ENCODE data around the gene PLPPR1.
"Not testable (repeated sequence)": the region's sequence is repeated elsewhere in the genome, so short reads cannot be mapped to it uniquely, and the experiment has no call there.

Gene PLPPR1

GRCh38 chr9:101028346-101029314 lies at the start of gene PLPPR1:
TSS of gene PLPPR1 (plus strand) at chr9:101028727.
- no peak for DNase-seq

- no peak for DNase-seq
Measured at GRCh38 chr9:100989731-100990130, 38.8 kb upstream of the PLPPR1 start.

DNA sequence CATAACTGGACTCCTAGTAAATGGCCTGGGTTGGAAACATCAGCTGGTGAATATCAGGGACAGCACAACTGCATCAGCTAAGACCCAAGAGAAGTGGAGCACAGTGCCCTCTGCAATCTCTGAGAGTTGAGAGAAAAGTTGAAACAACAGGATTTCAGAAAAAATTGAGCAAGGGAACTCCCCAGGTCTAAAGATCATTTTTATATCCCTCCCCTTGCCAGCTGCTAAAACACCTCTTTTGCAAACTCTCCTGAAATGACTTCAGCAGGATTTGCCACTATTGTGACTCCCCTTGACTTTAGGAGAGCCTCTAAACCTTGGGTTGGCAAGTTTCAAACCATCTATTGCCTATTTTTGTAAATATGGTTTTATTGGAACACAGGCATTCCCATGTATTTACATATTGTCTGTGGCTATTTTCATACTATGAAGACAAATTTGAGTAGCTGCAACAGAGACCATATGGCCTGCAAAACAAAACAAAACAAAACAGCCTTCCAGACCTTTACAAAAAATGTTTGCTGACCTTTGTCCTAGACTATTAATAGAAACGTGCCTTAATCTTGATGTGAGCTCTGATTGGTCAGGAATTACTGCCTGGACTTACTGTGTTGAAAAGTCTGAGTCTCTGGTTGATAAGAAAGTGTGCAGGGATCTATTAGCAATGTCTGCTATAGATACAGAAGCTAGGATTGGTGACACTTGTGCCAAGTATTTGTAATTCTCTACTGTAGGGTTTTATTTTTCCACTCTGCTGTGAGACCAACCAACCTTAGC lies 37.7 kb upstream of the PLPPR1 start:
- no peak for DNase-seq

- DNase-seq = no peak
Measured at GRCh38 chr9:100992632-100993031, 35.9 kb upstream of the PLPPR1 start.

DNA sequence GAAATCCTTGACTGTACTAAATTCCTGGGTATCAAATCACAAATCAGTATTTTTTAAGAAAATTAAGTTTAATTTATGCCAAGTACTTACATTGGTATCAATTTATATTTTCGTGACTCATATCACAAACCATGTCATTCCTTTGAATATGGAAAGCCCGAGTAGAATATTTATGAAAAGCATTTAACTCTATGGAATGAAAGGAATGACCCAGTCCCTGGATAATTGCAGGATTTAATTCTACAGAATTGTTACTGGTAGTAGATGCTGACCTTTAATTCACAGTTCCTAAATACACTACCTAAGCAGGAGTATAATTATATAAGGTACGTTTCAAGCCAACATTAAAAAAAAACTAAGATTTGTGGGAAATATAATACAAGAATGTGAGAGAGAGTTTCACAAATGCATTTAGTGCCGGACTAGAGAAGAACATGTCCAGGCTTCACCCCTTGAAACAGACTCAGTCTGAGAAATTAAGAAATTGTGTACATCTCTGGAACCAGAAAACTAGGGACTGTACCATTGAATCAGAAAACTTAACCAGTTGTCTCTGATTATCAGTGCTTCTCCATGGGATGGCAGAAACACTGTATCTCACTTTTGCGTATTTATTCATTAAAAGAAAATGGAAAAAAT lies 28.5 kb upstream of the PLPPR1 start:
- no peak for DNase-seq

DNA sequence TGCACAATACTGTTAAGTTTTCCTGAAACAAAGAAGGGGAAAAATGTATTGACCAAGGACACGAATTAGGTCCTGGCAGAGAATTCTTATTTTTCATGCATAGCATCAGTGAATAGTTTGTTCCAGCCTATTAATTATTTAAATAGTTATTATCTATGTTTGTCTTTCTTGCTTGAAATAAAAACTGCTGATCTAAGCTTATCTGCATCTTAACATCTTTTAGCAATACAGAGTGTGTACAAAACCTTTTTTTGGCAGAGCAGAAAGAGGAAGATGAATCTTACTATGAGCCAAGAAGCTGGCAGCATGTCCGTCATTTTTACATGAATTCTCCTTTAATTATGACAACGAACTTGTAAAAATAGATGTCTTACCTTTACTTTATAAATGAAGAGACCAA lies 23.3 kb upstream of the PLPPR1 start:
- no peak for DNase-seq

DNA sequence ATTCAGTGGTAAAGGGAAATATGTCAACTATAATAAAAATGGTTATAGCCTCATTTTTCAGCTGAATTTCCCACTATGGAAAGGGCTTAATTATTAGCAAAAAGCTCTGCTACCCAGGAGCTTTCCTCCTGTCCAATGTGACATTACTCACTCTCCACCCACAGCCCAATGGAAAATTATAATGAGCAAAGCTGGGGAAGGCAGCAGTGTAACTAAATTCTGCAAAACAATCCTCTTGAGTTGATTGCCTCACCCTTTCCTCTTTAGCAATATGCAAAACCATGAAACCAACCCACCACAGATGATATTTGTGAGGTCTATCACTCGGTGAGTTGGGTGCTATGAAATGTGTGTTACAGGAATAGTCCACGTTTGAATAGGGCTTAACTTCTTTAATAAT lies 14.0 kb upstream of the PLPPR1 start:
- DNase-seq = no peak

DNA sequence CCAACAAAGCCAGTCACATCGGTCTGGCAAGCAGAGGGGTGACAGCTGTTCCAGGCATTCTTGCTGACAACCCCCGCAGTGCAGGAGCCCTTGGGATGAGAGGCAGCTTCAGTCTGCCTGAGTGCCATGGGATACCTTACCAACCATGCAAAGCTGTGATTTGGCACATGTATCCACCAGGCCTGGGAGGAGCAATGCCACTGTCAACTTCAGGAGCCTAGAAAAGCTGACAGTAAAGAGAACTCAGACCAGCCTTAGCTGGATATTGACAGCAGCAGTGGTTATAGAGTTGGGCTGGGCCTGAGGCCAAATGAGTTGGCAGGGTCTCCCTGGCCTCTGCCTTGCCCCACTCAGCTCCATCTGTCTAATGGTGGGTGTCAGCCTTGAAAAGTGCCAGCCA lies 10.1 kb upstream of the PLPPR1 start:
- DNase-seq = no peak

DNA sequence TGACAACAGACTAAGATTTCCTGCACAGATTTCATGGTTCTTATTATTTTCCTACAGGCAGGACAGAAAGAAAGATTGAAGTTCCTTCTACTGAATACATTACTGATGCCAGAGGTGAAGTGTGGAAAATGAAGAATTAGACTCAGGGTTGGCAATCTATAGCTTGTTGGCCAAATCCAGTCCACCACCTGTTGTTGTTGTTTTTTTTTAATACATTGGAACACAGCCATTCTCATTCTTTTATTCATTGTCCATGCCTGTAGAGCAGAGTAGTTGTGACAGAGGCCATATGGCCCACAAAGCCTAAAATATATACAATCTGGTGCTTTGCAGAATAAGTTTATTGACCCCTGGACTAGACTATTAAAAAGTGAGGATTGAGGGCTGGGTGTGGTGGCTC lies 5.8 kb upstream of the PLPPR1 start:
- no peak for DNase-seq

- DNase-seq = no peak
Measured at GRCh38 chr9:101025940-101026339, 2.6 kb upstream of the PLPPR1 start.

DNA sequence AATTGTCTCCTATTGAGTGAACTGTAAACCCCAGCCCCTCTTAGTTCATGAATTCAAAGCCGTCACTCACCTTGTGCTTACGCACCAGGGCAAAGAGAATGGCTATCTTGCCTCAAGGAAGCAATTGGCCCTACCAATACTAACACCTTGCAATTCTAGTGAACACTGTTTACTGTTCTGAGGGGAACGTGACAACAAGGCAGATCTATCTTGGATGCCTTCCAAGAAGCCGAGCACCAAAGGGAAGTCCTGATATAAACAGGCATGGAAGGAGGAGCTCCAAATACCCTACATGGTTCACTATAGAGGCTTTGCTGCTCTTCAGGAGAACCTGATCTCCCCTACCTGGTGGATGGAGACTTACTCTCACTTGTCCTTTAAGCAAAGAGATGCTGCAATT lies 1.7 kb upstream of the PLPPR1 start:
- no peak for DNase-seq

GRCh38 chr9:101027236-101027635 lies 1.3 kb upstream of the PLPPR1 start:
- DNase-seq = no peak

DNA sequence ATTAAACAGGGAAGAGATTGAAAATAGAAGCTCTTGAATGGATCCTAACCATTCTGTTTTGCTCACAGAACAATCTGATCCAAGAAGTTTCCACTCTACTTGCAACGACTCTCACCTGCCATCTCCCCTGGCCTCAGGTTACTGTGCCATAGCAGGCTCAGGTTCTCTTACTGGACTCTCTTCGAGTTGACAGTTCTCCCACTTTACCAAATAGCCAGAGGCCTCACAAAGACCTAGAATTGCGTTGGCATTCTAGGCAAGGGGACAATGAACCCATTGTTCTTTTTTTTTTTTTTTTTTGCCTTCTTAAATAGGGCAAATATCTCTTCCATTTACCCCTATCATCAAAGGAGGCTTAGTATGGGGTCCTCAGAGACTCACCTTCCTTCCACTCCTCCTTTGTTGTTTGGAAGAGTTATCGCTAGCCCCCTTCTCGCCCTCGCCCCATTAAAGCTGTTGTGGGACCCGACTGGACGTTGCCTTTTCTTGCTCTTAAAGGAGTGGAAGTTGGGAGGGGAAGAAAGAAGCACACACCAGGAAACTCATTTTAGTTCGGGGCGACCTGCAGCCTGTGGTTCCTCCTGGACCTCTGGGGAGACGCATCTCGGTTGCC lies 688 bp upstream of the PLPPR1 start:
- no peak for DNase-seq

DNA sequence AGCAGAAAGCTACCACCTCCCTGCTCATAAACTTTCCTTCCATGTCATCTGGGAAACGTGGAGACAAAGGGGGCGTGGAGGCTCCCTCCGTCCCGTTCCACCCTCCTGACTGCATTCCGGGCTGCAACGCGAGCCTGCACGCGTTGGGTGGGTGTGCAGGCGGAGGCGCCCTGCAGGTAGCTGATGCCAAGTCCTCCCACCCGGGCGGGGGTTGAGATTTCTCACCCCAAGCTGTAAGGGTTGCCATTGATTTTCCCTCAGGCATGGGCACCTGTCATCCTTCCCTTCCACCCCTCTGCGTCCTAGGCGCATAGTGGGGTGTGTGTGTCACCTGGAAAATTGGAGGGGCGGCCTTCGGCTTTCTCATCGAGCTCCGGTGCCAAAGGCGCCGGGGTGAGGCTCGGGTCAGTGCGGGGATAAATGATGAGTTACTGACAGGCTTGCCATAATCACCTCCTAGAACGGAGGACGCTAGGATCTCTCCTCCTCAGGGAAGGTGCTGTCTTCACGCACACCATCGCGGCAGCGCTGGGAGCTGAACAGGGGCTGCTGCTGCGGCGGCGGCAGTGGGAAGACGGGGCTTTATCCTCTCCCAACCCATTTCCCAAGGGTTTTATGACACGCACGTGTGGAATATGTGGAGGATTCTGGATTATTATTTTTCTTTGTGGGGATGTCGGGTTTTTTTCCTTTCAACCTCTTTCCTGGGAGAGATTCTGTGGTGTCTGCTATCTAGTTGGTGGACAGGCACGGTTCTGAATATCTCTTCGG lies 973 bp downstream of the PLPPR1 start:
- no peak for DNase-seq

- DNase-seq = no peak
Measured at GRCh38 chr9:101030086-101030391, 1.5 kb downstream of the PLPPR1 start.

DNA sequence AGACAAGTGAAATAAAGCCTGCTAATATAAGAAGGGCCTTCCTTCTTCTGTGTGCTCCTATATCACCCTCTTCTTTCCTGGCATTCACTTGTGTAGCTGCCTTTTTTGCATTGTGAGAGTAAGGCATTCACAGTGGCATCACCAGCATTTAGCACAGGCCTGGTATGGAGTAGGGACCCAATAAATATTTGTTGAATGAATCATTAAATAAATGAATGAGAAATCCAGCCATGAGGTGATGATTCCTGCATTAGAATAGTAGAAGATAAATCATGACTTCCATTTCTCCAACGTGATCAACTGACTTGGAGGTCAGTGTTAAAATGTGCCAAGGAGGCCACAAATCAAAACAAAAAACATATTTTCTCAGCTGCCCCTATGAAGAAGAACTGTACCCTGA lies 3.9 kb downstream of the PLPPR1 start:
- no peak for DNase-seq

DNA sequence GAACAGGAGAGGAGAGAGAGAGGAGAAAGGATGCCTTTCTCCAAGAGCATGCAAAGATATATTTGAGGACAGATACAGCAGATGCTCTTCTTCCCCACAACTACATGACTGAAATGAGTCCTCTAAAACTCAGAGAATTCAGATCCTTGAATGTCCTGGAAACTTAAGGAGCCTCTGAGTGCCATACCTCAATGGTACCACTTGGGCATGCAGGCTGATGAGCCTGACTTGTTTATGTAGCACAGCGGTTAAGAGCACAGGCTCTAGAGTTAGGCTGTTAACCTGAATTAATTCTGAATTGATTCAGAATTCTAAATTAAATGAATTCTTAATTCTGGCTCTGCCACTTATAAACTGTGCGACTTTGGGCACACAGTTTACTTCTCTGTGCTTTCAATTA lies 5.7 kb downstream of the PLPPR1 start:
- no peak for DNase-seq

GRCh38 chr9:101035098-101035497 lies 6.6 kb downstream of the PLPPR1 start:
- DNase-seq = no peak

- DNase-seq = no peak
Measured at GRCh38 chr9:101037430-101037829, 8.9 kb downstream of the PLPPR1 start.

DNA sequence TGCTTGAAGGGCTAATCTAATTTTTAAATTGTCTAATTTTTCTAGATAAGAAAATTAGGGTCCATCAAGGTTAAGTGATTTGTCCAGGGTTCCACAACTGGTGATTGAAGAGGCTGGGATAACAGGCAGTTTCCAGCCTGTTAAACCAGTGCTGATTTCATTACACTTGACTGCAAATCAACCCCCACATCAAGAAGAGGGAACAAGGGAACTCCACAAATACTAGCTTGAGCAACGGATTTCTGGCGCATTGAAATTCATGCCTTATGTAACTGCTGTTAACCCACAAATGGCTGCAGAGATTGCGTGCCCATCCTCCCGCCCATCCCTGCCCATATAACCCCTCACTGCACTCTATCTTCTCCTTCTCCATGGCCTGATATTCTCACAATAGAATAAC lies 10.0 kb downstream of the PLPPR1 start:
- no peak for DNase-seq

- DNase-seq = not testable (repeated sequence)
Measured at GRCh38 chr9:101039581-101039980, 11.1 kb downstream of the PLPPR1 start.

GRCh38 chr9:101047848-101048397 lies 19.4 kb downstream of the PLPPR1 start:
- no peak for DNase-seq
